UCSD-AML1 (cell line): ENCODE results near the gene MS4A18.

Source experiments
- DNase-seq: peaks from one replicate; lab custom pipeline; 2025; ENCODE audit not compliant: unreplicated experiment; lab: John Stamatoyannopoulos, UW

The MS4A18 gene

GRCh38 chr11:60785136-60785535 is 60.6 kb downstream of the MS4A18 start, which contains the start of gene MS4A10:
MS4A10 (plus strand) TSS chr11:60785333; CDS start chr11:60790336, 5,003 bp downstream.
- no peak for DNase-seq

- DNase-seq, result no peak
These were observed 61.4 kb downstream of the MS4A18 start for GRCh38 chr11:60785806-60786361.

- no peak for DNase-seq
These were observed 62.5 kb downstream of the MS4A18 start for GRCh38 chr11:60786811-60787567.

GRCh38 chr11:60788401-60789125 is 64.0 kb downstream of the MS4A18 start:
- DNase-seq, result no peak

DNA sequence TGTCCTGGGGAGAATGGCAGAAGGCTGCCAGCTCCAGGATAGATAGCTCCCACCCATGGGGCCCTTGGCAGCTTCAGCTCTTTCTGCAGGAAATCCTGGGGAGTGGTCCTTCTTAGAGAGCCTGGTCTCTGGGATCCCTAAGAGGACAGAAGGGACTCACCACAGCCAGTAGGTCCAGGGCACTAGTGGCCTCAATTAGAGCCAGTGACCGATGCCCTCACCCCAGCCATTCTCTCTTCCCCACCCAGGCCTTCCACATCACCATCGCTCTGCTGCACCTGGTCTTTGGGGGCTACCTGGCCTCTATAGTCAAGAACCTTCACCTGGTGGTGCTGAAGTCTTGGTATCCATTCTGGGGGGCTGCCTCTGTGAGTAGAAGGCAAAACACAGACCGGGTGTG is 66.2 kb downstream of the MS4A18 start:
- DNase-seq, result no peak

DNA sequence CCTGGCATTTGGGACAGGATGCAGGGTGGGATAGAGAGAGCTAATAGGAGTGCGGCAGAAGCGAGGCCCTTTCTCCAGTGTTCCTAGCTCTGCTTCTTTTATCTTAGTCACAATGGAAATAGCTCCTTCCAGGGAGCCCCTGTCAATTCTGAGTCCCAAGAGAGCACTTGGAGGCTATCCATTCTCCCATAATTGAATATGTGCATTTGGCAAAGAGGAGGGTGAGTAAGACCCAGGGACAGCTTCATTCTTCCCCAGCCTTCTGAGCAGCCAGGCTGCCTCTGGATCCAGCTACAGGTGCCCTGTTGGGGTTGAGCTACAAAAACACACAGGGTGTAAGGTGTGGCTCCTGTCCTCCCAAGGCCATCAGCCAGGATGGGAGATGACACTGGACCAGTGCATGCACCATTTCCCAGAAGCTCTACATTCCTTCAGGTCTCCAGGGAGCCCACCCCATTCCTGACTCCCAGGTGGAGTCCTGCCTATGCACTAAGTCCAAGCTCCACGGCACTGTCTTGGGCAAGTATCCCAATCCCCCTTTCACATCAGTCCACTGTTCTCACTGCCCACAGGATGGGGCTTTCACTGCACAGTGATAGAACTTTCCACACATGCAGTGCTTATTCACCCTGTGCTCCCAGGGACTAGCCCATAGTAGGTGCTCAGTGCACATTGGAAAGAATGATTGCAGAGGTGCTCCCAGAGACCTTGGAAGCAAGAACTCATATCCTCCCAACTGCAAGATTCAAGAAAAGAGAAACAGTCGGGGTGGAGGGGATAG is 66.8 kb downstream of the MS4A18 start:
- no peak for DNase-seq

DNA sequence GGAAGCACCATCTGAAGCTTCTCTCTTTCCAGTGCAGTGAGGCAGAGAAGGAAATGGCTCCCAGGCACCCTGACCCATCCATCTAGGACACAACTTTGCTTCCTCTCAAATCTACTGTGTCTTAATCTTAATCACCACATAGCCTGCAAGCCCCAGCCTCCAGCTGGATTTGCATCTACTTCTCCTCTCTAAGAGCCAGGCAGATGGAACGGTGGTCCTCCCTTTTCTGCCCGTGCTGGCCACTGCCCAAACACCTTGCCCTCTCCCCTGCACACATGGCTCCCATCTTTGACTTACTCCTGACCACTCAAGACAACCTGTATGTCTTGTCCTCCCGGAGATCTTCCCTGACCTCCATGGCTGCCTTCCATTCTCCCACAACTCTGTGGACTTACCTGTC is 68.0 kb downstream of the MS4A18 start:
- DNase-seq, result no peak
